GM19324 (cell line): ENCODE data around the gene RHOA.
"Not testable (repeated sequence)": the region's sequence is repeated elsewhere in the genome, so short reads cannot be mapped to it uniquely, and the experiment has no call there.

Experiments used
- ATAC-seq: cut with Tn5 transposase; IDR thresholded peaks from one replicate; pipeline ENCODE4 v1.9.1; 2021; ENCODE audit warnings: mild to moderate bottlenecking, moderate library complexity; ENCODE audit not compliant: unreplicated experiment, low FRiP score

Gene RHOA

GRCh38 chr3:49333091-49333490 lies 78.7 kb downstream of the RHOA start:
- no peak for ATAC-seq

DNA sequence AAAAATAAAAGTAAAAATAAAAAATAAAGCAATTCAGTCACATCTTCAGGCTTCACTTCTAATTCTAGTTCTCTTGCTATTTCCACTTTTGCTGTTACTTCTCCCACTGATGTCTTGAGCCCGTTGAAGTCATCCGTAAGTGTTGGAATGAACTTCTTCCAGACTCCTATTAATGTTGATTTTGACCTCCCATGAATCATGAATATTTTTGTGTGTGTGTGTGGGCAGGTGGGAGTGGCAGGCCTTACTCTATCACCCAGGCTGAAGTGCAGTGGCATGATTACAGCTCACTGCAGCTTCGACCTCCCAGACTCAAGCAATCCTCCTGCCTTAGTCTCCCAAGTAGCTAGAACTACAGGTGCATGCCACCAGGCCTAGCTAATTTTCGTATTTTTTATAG lies 82.6 kb downstream of the RHOA start:
- no peak for ATAC-seq

DNA sequence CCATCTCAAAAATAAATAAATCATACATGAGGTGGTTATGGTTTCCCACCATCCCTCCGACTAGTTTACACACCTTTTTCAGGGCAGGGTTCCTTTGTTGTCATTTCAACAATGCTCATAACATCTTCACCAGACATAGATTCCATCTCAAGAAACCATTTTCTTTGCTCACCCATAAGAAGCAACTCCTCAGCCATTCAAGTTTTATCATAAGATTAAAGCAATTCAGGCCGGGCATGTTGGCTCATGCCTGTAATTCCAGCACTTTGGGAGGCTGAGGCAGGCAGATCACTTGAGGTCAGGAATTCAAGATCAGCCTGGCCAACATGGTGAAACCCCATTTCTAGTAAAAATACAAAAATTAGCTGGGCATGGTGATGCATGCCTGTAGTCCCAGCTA lies 83.4 kb downstream of the RHOA start:
- ATAC-seq, result not testable (repeated sequence)

DNA sequence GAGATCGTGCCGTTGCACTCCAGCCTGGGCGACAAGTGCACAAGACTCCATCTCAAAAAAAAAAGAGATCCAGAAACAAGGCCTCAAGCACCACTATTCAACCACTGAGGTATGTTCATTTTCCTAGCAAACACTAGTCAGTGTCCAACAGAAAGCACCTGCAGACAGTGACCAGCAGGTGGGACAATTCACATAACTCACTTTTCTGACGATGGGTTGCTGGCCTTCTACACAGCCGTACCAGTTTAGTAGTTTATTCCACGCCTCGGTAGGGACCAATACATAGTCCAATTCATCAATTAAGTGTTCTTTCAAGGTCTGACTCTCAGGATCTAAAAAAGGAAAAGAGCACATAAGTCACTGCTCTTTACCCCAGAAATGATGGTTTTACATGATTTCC lies 84.3 kb downstream of the RHOA start:
- ATAC-seq, result no peak

DNA sequence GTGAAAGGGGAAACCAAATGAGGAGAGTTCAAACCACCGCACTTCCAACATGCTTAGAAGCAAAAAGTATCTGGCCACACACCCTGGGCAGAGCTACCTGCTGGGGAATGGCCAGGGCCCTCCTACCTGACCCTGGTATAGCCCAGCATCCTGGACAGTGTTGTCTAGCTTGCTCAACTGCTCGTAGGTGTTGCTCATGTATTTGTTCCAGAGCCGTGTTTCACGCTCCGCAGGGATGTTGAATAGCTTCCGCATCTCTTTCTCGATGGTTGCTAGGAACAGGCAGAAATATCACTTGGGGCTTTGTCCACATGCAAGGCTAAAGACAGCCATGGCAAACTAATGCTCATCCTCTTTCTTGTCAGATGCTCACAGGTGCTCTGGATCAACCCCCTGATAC lies 87.0 kb downstream of the RHOA start:
- ATAC-seq, result no peak

- ATAC-seq, result no peak
These were observed 94.9 kb downstream of the RHOA start for GRCh38 chr3:49316696-49317457.

DNA sequence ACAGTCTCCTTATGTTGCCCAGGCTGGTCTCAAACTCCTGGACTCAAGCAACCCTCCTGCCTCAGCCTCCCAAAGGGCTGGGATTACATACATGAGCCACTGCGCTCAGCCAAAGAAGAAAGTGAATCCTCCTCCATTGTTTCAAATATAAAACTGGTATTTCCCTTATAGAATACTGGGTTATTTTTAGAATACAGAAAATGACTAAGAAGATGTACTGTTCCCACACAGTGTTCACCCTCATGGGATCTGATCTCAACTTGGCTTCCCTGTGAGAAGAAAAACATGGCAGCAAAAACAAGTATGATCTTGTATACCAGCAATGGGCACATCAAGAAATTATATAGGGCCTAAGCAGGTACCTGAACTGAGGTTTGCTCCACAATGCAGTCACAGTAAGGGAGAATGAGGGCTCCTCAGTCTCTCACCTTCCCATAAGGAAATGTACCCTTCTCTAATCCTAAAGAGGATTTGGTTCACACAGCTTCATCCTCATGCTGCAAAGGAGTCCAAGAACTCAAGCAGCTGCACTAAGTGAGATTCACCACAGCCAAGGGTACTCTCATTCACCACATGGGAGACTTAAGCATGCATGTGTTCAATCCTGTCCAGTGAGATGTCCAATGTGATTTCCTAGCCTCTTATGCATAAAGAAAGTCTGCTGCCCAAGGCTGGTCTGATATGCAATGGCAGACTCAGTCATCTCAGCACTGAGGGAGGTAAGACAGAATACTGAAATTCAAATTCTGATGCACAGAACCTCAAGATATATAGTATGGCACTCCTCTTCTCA lies 97.7 kb downstream of the RHOA start:
- no peak for ATAC-seq

DNA sequence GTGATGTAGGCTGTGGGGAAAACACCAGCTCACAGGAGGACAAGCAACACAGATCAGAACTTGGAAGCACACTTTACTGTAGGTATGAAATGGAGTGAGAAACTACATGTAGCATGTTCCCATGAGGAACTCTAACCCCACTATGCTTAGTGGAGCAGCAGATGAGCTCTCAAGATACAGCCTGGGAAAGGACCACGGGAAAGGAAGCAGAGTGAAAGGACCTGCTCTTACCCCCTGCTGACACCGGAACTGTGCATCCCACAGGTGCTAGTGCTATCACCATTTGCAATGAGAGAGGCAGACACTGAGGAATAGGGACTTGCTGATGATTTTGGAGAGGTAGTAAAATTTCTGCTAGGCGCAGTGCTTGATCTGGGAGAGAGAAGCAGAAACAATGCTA lies 100.5 kb downstream of the RHOA start:
- no peak for ATAC-seq

DNA sequence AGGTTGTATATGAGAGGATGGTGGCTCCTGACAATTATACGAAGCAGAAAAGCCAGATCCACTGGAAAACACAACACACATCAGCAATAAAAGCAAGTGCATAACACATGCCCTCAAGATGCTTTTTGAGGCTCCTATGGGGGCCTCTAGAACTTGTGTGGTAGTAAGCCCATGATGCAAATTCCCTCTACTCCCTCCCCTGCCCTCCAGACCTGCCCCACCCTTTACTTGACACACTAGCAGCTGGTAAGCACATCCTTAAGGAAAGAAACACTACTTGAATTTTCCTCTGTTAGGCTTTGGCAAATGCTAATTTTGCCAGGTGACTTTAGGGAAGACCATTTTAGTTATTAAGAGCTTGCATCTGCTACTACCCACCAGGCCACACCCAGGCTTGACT lies 101.1 kb downstream of the RHOA start:
- ATAC-seq, result no peak
